GM18867 (cell line): ENCODE measurements around the gene HOXD9.

Source experiments
- ATAC-seq: cut with Tn5 transposase; IDR thresholded peaks from one replicate; pipeline ENCODE4 v1.9.1; 2021; ENCODE audit warnings: mild to moderate bottlenecking, moderate library complexity; ENCODE audit not compliant: unreplicated experiment

Gene HOXD9

GRCh38 chr2:176124110-176124946 lies 1.8 kb downstream of the HOXD9 start:
- ATAC-seq, result no peak

GRCh38 chr2:176124947-176125771 lies 2.6 kb downstream of the HOXD9 start:
- ATAC-seq, result no peak

DNA sequence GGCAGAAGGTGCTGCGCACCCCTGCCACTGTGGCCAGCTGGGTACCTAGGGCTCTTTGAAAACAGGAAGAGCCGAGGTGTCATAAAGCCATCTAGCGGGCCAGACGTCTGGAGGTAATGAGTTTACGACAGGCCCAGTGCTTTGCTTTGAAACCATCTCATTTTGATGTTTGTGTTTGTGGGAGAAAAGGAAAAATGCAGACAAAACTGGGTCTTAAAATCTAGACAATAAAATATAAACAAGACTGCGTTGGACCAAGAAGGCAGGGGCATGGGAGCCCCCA lies 3.2 kb downstream of the HOXD9 start:
- no peak for ATAC-seq

- no peak for ATAC-seq
Observed at GRCh38 chr2:176126929-176127773, 4.6 kb downstream of the HOXD9 start.

GRCh38 chr2:176127774-176128072 lies 5.2 kb downstream of the HOXD9 start:
- no peak for ATAC-seq

DNA sequence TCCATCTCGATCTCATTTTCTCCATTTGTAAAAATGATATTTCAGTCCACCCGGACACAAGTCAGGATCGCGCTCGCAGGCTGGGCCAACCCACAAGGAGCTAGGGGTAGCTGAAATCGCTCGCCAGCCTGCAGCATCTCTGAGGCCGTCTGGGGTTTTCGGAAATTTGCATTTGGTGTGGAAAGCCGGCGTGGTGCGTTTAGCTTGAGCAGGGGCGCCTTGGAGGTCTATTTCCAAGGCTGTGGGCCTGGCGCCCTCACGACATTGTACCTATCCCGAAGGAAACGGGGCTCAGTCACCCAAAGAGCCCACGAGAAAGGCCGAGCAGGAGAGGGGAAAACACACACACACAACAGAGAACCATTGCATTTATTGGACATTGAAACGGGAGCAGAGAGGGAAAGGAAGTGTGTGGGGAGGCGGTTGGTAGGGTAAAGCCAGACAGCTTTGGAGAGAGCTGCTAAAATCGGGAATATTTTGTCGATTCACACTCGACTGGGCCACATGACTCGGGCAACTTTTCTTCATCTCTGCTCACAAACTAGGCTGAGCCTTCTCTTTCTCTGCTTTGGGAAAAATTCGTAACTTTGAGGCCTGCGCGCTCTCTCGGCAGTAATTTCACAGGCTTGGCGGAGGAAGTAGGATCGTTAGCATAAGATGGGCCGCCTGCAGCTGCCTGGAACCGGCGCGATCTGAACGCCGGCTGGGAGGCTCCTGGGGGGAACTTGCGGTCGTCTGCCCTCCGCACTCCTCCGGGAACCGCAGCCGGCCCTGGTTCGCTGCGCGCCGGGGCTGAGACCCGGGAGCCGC lies 5.9 kb downstream of the HOXD9 start:
- no peak for ATAC-seq

- no peak for ATAC-seq
Observed at GRCh38 chr2:176128982-176129796, 6.7 kb downstream of the HOXD9 start, which contains the start of gene HOXD8. Gene HOXD8 (plus strand): TSS chr2:176129705. CDS start chr2:176130367, 662 bp downstream.

- ATAC-seq, result no peak
Observed at GRCh38 chr2:176129813-176130146, 7.3 kb downstream of the HOXD9 start.

- ATAC-seq, result no peak
Observed at GRCh38 chr2:176130147-176130956, 7.8 kb downstream of the HOXD9 start.

DNA sequence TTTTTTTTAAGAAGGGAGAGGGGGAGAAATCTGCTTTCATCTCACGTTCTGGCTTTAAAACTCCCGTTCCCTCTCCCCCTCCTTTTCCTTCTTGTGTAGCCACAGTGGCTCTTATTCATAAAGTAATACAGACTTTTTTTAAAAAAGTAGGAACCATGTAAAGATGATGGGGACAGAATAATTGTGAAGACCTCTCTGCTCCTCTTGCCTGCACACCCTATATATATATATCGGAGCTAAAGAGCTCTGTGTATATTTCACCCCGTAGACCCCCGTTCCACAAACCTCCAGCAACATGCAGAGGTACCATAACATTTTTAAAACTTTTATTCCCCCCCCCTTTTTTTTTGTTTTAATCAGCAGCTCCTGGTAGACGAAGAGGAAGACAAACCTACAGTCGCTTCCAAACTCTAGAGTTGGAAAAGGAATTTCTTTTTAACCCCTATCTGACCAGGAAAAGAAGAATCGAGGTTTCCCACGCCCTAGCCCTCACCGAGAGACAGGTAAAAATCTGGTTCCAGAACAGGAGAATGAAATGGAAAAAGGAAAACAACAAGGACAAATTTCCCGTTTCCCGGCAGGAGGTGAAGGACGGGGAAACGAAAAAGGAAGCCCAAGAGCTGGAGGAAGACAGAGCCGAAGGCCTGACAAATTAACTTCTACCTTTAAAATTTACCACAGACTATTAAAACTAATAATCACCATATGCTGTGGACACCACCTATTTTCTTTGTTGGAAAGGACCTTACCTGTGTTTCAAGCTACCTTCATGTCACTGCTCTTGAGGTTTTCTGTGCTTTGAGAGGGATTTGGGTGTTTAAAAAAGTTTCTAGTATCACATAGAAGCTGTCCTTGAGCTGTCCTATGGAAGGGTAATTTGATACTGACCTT lies 8.7 kb downstream of the HOXD9 start:
- ATAC-seq, result no peak

GRCh38 chr2:176131848-176132158 lies 9.3 kb downstream of the HOXD9 start:
- ATAC-seq, result no peak

DNA sequence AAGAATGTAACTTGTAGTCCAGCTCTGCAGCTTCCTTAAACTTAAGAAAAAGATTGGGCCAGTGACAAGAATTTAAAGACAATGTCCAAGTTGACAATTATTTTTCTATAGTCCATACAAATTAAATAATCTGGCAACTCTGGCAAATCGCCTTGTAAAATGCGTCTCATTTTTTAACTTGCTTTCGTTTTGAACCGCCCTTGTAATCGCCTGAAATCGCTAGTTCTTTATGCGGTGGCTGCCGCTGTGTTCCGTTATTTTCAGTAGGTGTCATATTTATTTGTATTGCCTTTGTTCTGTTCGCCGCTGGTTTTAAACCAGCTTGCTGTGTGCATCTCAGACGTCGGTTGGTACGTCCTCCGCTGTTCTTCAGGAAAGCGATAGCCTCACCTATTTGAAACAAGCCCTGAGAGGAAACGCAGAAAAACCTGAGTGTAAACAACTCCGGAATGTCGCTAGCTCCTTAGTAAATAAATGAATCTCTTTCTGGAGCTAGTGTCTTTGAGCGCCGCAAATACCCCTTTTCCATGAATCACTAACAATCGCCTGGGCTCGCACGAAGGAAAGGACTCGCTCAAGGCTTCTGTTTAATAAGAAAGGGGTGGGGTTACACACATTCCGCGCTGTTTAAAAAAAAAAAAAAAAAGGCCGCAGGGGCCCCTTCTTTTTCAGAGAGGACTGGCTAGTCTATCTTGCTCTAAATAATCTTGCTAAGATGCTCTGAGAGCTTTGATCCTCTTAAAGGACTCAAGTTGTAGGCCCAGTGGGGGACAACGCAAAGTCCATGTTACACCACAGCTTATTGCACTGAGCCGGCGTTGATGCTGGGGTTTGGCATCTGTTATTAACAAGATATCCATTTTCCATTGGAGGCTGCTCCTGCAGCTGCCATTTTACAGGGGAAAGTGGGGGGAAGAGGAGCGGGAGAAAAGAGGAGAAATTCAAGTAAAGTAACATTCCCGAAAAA lies 10.0 kb downstream of the HOXD9 start:
- no peak for ATAC-seq

- ATAC-seq, result no peak
Observed at GRCh38 chr2:176133389-176133788, 10.9 kb downstream of the HOXD9 start.

- ATAC-seq, result no peak
Observed at GRCh38 chr2:176134035-176134434, 11.5 kb downstream of the HOXD9 start.

DNA sequence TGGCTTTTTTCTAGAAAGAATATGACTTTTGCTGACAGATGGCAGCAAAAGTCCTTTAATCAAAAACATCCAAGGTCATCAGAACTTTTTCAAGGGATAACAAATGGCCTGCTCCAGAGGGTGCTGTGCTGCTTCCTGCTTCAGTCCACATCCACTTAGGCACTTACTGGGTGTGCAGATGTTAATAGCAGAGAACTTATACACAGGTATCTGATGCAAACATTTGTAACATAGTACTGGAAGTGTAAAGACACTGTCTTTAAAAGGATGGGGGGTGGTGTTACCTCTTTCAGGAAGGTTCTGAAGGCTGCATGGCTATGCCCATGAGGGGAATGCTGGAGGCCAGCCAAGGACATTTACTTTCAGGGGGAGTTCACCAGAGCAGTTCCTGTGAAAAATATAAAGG lies 12.5 kb downstream of the HOXD9 start:
- ATAC-seq, result no peak

GRCh38 chr2:176136374-176137251 lies 14.1 kb downstream of the HOXD9 start:
- ATAC-seq, result no peak
